Measurements from ENCODE around the gene LSM3.

LSM3 gene

DNA sequence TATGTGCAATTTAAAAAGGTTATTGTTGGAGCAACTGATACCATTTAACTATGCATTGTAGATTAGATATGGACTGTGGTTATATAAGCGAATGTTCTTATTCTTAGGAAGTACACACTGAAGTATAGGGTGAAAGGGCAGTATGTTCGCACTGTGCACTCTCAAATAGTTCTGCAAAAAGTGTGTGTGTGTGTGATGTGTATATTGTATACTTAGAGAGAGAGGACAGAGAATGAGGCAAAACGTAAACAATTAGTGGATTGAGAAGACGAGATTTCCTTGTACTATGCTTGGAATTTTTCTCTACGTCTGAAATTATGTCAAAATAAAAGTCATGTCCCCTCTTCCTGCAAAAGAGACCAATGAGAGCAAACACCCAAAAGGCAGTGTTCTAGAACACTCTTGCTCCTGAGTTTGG is 30.4 kb downstream of the LSM3 start:
- no peak overlapping the region for H3K27ac ChIP-seq
- TF ChIP-seq, protein P1, sequence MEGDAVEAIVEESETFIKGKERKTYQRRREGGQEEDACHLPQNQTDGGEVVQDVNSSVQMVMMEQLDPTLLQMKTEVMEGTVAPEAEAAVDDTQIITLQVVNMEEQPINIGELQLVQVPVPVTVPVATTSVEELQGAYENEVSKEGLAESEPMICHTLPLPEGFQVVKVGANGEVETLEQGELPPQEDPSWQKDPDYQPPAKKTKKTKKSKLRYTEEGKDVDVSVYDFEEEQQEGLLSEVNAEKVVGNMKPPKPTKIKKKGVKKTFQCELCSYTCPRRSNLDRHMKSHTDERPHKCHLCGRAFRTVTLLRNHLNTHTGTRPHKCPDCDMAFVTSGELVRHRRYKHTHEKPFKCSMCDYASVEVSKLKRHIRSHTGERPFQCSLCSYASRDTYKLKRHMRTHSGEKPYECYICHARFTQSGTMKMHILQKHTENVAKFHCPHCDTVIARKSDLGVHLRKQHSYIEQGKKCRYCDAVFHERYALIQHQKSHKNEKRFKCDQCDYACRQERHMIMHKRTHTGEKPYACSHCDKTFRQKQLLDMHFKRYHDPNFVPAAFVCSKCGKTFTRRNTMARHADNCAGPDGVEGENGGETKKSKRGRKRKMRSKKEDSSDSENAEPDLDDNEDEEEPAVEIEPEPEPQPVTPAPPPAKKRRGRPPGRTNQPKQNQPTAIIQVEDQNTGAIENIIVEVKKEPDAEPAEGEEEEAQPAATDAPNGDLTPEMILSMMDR (IDR thresholded peaks at IDR 0.05): no peak
- no peak for TF ChIP-seq ZFX (IDR thresholded peaks at IDR 0.05; ENCODE audit: borderline replicate concordance)

DNA sequence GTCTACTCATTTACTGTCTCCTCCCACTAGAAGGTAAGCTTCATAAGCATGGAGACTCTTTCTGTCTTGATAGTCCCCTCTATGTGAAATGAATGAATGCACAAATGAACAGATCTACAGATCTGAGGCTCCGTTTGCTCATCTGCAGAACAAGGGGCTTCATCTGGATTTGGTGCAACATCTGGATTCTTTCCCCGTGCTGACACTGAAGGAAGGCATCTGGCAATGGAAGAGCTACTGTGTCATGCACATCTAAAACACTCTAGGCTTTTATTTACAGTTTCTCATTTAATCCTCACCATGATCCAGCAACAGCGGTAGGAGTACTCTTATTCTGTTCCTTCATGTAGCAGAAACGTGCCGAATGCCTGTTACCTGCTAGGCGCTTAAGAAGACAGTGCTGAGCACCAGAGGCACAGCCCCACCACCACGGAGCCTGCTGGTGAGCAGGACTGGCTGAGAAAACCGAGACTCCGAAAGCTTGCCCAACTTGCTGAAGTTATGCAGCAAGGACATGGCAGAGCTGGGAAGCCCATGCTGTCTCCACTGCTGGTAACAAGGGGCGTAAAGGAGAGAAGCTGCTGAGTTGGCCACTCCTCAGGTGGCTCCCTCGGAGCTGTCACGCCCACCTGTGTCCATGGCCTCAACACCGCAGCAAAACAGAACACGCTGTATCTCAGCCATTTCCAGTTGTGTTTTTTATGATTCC is 31.1 kb downstream of the LSM3 start:
- no peak for TF ChIP-seq ZFX (IDR thresholded peaks at IDR 0.05; ENCODE audit: borderline replicate concordance)
- TF ChIP-seq, protein P1 (IDR thresholded peaks at IDR 0.05): no peak

DNA sequence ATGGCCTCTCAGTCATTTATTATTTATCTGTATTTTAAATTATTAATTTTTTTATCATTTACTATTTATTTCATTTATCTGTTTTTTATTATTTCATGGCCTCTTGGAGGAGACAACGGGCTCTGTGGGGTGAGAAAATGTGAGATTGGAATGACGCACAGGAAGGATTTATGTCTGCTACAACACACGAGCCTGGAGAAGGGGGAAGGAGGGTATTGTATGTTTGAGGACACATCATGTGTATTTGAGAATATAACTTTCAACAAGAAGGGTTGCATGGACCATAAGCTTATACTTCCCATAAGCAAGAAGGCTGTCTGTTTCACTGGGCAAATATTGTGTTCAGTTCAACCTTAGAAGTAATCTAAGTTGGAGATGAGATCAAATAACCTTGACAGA is 31.7 kb downstream of the LSM3 start:
- TF ChIP-seq, protein P1 (IDR thresholded peaks at IDR 0.05): no peak
- TF ChIP-seq ZFX (IDR thresholded peaks at IDR 0.05; ENCODE audit: borderline replicate concordance): no peak
- H3K27ac ChIP-seq: no peak overlapping the region

More for the DNA sequence above, 31.1 kb downstream of the LSM3 start:
- H3K27ac ChIP-seq: no peak overlapping the region

DNA sequence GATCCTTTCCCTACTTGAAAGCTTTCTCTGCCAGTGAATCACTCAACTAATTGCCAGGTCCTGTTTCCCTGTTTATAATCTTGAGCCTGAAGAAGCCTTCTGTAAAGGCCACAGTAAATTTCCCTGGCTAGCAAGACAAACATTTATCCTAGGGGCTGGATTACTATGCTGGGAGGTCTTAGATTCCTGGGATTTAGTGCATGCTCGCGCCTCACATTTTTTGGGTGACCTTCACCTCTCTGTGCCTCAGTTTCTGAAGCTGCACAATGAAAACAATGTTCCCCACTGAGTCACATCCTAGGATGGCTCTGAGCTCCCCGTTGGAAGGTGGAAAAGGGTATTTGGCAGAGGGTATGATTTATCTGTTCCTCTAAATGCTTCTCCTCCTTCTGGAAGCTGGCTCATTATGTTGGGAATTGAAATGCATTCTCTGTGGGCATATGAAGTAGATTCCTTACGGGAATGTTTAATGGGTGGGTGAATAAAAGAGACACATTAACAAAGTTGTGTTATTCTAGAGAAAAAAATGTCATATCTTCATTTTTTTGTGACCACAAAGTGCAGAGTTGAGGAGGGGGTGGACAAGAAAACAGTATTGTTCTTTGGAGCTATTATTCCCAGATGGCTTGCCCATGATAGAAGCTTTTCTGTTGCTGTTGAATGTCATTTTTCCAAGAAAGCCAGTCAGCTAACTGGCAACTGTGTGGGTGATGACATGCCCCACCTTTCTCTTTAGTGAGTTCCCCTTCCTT is 32.4 kb downstream of the LSM3 start:
- TF ChIP-seq ZFX (IDR thresholded peaks at IDR 0.05; ENCODE audit: borderline replicate concordance): no peak
- no peak overlapping the region for H3K27ac ChIP-seq

DNA sequence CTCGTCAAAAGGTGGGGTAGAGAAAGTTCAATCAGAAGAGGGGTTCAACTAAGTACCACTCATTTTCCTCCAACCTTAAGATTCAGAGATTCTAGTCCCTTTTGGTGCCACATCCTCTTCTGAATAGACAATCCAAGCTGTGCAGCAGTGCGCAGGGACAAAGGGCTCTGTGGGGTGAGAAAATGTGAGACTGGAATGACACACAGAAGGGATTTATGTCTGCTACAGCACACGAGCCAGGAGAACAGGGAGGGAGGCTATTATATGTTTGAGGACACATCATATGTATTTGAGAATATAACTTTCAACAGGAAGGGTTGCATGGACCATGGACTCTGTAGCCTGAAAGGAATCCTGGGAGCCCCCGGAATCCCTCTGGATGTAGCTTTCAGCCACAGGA is 33.0 kb downstream of the LSM3 start:
- TF ChIP-seq, protein P1 (IDR thresholded peaks at IDR 0.05): no peak
- H3K27ac ChIP-seq: no peak overlapping the region

DNA sequence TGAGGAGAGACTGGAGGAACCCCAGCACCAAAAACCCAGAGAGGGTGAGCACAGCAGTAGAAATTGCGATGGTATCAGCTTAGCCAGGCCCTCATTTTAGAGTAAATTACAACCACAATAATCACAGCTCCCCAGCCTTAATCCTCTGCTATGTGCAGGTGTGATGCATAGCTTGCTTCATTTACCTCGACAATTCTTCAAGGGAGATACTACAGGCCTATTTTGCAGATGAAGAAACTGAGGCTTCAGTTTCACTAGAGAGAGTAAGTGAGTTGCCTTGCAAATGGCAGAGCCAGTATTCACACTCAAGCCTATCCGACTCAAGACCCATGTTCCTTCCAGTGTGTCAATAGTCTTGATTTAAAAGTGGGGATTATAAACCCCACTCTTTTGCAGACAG is 33.4 kb downstream of the LSM3 start:
- no peak overlapping the region for H3K27ac ChIP-seq
- no peak for TF ChIP-seq ZFX (IDR thresholded peaks at IDR 0.05; ENCODE audit: borderline replicate concordance)
- TF ChIP-seq, protein P1 (IDR thresholded peaks at IDR 0.05): no peak

DNA sequence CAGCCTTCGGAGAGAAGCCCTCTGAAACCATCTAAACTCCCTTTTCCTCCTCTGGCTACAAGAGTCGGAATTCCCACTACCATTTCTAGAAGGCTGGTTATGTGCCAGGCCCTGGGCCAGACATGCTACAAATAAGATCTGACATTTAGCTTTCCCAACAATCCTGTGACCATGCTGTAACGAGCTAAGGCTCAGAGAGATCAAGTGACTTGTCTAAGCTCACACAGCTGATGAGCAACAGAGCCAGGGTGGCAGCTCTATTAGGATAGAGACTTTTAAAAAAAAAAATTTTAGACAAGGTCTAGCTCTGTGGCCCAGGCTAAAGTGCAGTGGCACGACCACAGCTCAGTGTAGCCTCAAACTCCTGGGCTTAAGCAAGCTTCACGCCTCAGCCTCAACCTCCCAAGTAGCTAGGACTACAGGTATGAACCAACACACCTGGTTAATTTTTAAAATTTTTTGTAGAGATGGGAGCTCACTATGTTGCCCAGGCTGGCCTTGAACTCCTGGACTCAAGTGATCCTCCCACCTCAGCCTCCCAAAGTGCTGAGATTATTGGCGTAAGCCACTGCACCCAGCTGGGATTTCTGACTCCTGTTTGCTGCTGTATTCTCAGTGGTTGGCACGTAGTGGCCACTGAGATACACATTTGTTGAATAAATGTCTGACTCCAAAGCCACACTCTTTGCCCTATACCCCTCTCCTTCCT is 34.6 kb downstream of the LSM3 start:
- no peak overlapping the region for H3K27ac ChIP-seq
- TF ChIP-seq, protein P1 (IDR thresholded peaks at IDR 0.05): no peak
- no peak for TF ChIP-seq ZFX (IDR thresholded peaks at IDR 0.05; ENCODE audit: borderline replicate concordance)

Measured in 22Rv1 (cell line).